GM08714 (cell line): Measurements from ENCODE around the gene ZNF823.
A peak's percentile ranks its signal among the peaks of the same experiment; 100 is the strongest.
"Not testable (repeated sequence)": the region's sequence is repeated elsewhere in the genome, so short reads cannot be mapped to it uniquely, and the experiment has no call there.

Experiments
- H3K4me3 ChIP-seq: fragments of 200-500 bp; sonication (Bioruptor generic); 2 replicates; pipeline ENCODE4 v1.5.1; 2014; ENCODE audit warnings: mild to moderate bottlenecking, low read length, inconsistent platforms
- ZNF274 ChIP-seq: IDR thresholded peaks from 2 replicates; pipeline ENCODE4 v1.6.1; 2012; ENCODE audit warnings: mild to moderate bottlenecking, low read depth, low read length

ZNF823 gene

GRCh38 chr19:11738746-11739620, at the start of gene ZNF823:
Gene ZNF823 (minus strand): TSS chr19:11738946. CDS start chr19:11738819, 127 bp downstream.
- H3K4me3 ChIP-seq, result peak within 1 kb of the TSS; percentile 84
- no peak for TF ChIP-seq ZNF274

DNA sequence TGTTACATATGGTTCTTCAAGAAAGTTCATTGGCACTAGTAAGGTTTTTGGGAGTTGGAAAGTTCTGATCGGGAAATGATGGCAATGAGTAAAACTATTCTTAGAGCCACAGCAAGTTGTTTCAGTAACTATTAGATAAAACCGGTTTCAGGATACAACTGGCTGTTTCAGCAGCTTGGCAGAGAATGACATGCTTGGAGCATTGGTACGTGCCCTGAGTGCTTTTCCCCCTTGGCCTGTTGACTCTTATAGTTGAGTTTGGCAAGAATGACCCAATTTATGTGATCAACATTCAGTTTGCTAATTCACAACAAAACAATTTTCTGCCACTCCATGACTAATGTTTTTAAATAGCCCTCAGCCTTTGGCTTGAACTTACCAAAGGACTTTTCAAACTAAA, 48.8 kb upstream of the ZNF823 start:
- H3K4me3 ChIP-seq, result no peak overlapping the region
- TF ChIP-seq ZNF274, result no peak

DNA sequence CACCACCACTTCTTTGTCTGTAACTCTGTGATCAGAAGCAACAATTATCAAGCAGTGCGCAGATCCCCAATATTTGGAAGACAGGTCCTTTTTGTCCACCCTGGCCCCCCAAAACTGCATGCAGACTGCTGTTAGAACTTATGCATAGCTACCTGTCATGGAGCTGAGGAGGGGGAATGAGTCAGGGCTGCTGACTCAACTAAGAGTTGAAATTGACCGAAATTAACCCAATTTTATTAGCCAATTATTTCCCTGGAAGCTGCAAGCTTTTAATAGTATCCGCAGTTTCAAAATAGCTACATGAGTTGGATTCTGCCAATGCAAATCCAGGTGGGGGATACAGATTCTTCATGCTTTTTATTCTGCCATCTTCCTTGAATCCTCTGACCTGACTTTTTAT, 45.6 kb upstream of the ZNF823 start:
- TF ChIP-seq ZNF274, result no peak
- no peak overlapping the region for H3K4me3 ChIP-seq

DNA sequence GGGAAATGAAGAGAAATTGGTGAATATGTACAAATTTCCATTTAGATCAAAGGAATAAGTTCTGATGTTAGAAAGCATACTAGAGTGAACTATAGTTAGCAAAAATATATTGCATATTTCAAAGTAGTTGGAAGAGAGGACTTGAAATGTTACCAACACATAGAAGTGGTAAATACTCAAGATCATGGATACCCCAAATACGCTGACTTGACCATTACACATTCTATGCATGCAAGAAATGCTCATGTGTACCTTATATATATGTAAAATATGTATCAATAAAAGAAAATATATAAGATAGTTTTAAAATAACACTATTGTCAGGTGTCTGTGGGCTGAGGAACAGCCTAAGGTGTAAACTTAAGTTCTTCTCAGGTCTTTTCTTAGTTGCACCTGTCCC, 45.0 kb upstream of the ZNF823 start:
- no peak for TF ChIP-seq ZNF274
- no peak overlapping the region for H3K4me3 ChIP-seq

- H3K4me3 ChIP-seq, result no peak overlapping the region
- peak; percentile 34; the same call in 1 of the 2 replicates for TF ChIP-seq ZNF274
Observed at GRCh38 chr19:11781295-11782057, 42.7 kb upstream of the ZNF823 start.

DNA sequence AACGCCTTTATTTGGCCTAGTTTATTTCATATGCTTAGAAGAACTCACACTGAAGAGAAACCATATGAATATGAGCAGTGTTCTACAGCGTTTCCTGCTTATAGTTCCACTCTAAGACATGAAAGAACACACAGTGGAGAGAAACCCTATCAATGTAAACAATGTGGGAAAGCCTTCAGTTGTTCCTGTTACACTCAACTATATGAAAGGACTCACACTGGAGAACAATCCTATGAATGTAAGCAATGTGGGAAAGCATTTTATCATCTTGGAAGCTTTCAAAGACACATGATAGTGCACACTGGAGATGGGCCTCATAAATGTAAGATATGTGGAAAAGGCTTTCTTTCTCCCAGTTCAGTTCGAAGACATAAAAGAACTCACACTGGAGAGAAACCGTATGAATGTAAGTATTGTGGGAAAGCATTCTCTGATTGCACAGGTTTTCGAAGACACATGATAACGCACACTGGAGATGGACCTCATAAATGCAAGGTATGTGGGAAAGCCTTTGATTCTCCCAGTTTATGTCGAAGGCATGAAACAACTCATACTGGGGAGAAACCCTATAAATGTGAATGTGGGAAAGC, 41.8 kb upstream of the ZNF823 start:
- peak; percentile 65 for TF ChIP-seq ZNF274
- no peak overlapping the region for H3K4me3 ChIP-seq

DNA sequence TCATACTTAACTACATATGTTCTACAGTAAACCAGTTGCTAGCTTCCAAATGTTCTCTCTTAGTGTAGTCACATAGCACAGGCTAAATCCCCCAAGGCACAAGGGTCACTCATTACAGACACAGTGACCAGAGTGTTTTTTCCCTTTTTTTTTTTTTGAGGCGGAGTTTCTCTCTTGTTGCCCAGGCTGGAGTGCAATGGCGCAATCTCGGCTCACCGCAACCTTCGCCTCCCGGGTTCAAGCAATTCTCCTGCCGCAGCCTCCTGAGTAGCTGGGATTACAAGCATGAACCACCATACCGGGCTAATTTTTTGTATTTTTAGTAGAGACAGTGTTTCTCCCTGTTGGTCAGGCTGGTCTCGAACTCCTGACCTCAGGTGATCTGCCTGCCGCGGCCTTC, 37.9 kb upstream of the ZNF823 start:
- H3K4me3 ChIP-seq, result not testable (repeated sequence)

- H3K4me3 ChIP-seq, result not testable (repeated sequence)
Observed at GRCh38 chr19:11771520-11771919, 32.8 kb upstream of the ZNF823 start.

DNA sequence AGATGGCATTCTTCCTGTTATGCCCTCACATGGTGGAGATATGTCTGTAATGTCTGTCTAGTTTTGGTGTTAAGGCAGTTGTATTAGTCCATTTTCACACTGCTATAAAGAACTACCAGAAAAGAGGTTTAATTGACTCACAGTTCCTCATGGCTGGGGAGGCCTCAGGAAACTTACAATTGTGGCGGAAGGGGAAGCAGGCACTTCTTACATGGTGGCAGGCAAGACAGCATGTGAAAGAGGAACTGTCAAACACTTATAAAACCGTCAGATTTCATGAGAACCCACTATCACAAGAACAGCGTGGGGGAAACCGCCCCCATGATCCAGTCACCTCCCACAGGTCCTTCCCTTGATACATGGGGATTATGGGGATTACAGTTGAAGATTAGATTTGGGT, 31.2 kb upstream of the ZNF823 start:
- no peak for TF ChIP-seq ZNF274
- no peak overlapping the region for H3K4me3 ChIP-seq

- no peak for TF ChIP-seq ZNF274
- peak overlapping the region; percentile 80 for H3K4me3 ChIP-seq
Observed at GRCh38 chr19:11767633-11768133, 28.9 kb upstream of the ZNF823 start.

- no peak for TF ChIP-seq ZNF274
- H3K4me3 ChIP-seq, result peak within 1 kb of the TSS; percentile 80
Observed at GRCh38 chr19:11766597-11767591, 28.1 kb upstream of the ZNF823 start, which contains the start of gene ZNF441. Gene ZNF441 (plus strand): TSS chr19:11767000. CDS start chr19:11767194, 194 bp downstream.

GRCh38 chr19:11763611-11764010, 24.9 kb upstream of the ZNF823 start:
- no peak for TF ChIP-seq ZNF274
- H3K4me3 ChIP-seq, result no peak overlapping the region

- TF ChIP-seq ZNF274, result no peak
- no peak overlapping the region for H3K4me3 ChIP-seq
Observed at GRCh38 chr19:11763117-11763516, 24.4 kb upstream of the ZNF823 start.
